ENCODE data around the gene PGD.

Gene PGD

GRCh38 chr1:10380594-10381275, 18.1 kb upstream of the PGD start:
- Histone ChIP-seq H3K9me3 (no peaks in the 10 kb centered on the region), H3K4me1 (no peaks in the 10 kb centered on the region; the same call in 1 of the 2 replicates), H3K27me3 (no peaks in the 10 kb centered on the region), H3K36me3 (peaks cover 4% of the 10 kb centered on the region), H3K4me3 (ENCODE audit: low read depth, low read length) (no peak overlapping the region)
- DNase-seq: no peak
- TF ChIP-seq CTCF (IDR thresholded peaks at IDR 0.05; ENCODE audit: low read depth, low read length): no peak

- H3K4me1 ChIP-seq: no peaks in the 10 kb centered on the region
- H3K9me3 ChIP-seq: no peaks in the 10 kb centered on the region
- no peaks in the 10 kb centered on the region for H3K27me3 ChIP-seq
- no peak overlapping the region for H3K4me3 ChIP-seq (ENCODE audit: low read depth, low read length)
- no peak for DNase-seq
- no peak for TF ChIP-seq CTCF (IDR thresholded peaks at IDR 0.05; ENCODE audit: low read depth, low read length)
- no peaks in the 10 kb centered on the region; the same call in 1 of the 2 replicates for H3K36me3 ChIP-seq
These were observed 15.2 kb upstream of the PGD start for GRCh38 chr1:10383630-10384029.

- no peaks in the 10 kb centered on the region for H3K27me3 ChIP-seq
- H3K4me3 ChIP-seq (ENCODE audit: low read depth, low read length): no peak overlapping the region
- TF ChIP-seq CTCF (IDR thresholded peaks at IDR 0.05; ENCODE audit: low read depth, low read length): no peak
- H3K9me3 ChIP-seq: no peaks in the 10 kb centered on the region
- no peak for DNase-seq
- H3K36me3 ChIP-seq: no peaks in the 10 kb centered on the region
- H3K4me1 ChIP-seq: no peaks in the 10 kb centered on the region
These were observed 14.6 kb upstream of the PGD start for GRCh38 chr1:10384219-10384618.

GRCh38 chr1:10386761-10387676, 11.8 kb upstream of the PGD start:
- Histone ChIP-seq H3K4me3 (ENCODE audit: low read depth, low read length) (no peak overlapping the region), H3K36me3 (no peaks in the 10 kb centered on the region), H3K4me1 (no peaks in the 10 kb centered on the region), H3K27me3 (no peaks in the 10 kb centered on the region), H3K9me3 (no peaks in the 10 kb centered on the region)
- DNase-seq: no peak
- TF ChIP-seq CTCF (IDR thresholded peaks at IDR 0.05; ENCODE audit: low read depth, low read length): no peak

- Histone ChIP-seq H3K9me3 (no peaks in the 10 kb centered on the region), H3K27me3 (no peaks in the 10 kb centered on the region), H3K36me3 (no peaks in the 10 kb centered on the region), H3K4me3 (ENCODE audit: low read depth, low read length) (no peak overlapping the region), H3K4me1 (no peaks in the 10 kb centered on the region)
- no peak for DNase-seq
- TF ChIP-seq CTCF (IDR thresholded peaks at IDR 0.05; ENCODE audit: low read depth, low read length): no peak
These were observed 11.0 kb upstream of the PGD start for GRCh38 chr1:10387677-10388386.
